Upper lobe of left lung (tissue), 6 donors: ENCODE measurements around the gene TUBB4B. TPM values are rescaled to one million over a fixed set of nuclear protein-coding genes. Genes with fewer than 3 reads are reported as not detected.
A peak's percentile ranks its signal among the peaks of the same experiment; 100 is the strongest.
"Not testable (repeated sequence)": the region's sequence is repeated elsewhere in the genome, so short reads cannot be mapped to it uniquely, and the experiment has no call there.

Source experiments
- ATAC-seq, 2 donors: fragments of 200-7000 bp; cut with Tn5 transposase; one replicate each; pipeline ENCODE4 v1.9.1; 2022; ENCODE audit warnings: mild to moderate bottlenecking in 2 of 2, moderate library complexity in 2 of 2; ENCODE audit not compliant: low FRiP score in 2 of 2
- DNase-seq, 2 donors: peaks; one replicate each; pipeline ENCODE4 v3.0.0-alpha.2; 2019 to 2020
- H3K27ac ChIP-seq, 4 donors: fragments of 200-600 bp; sonication (generic); one replicate each; pipeline ENCODE4 v1.5.1; 2016 to 2019
- H3K27me3 ChIP-seq, 4 donors: fragments of 200-600 bp; sonication (generic); one replicate each; pipeline ENCODE4 v1.5.1; 2017 to 2019
- H3K36me3 ChIP-seq, 4 donors: fragments of 200-600 bp; sonication (generic); one replicate each; pipeline ENCODE4 v1.5.1; 2016 to 2019
- H3K4me1 ChIP-seq, 4 donors: fragments of 200-600 bp; sonication (generic); one replicate each; pipeline ENCODE4 v1.5.1; 2018 to 2019
- H3K4me3 ChIP-seq, 4 donors: fragments of 200-600 bp; sonication (generic); one replicate each; pipeline ENCODE4 v1.5.1; 2017 to 2019; ENCODE audit warnings: mild to moderate bottlenecking in 2 of 4, moderate library complexity in 1 of 4
- H3K9me3 ChIP-seq, 4 donors: fragments of 200-600 bp; sonication (generic); one replicate each; pipeline ENCODE4 v1.5.1; 2018 to 2019
- EP300 ChIP-seq, 4 donors: sonication (generic); formaldehyde crosslinking; IDR thresholded peaks; one replicate each; pipeline ENCODE4 v1.5.1; 2017; ENCODE audit warnings: antibody characterized with exemption in 4 of 4, control low read depth in 2 of 4
- POLR2A ChIP-seq, 4 donors: fragments of 450-650 bp; IDR thresholded peaks; one replicate each; pipeline ENCODE4 v1.5.1; 2016 to 2017; ENCODE audit warnings: antibody characterized with exemption in 4 of 4, mild to moderate bottlenecking in 2 of 4
- POLR2AphosphoS5 ChIP-seq, 2 donors: sonication (generic); formaldehyde crosslinking; IDR thresholded peaks; one replicate each; pipeline ENCODE4 v1.5.1; 2017; ENCODE audit warnings: antibody characterized with exemption in 2 of 2
- WGBS, 2 donors: methylation state at CpG; one replicate each; pipeline ENCODE4 v1.1.5; 2017 to 2018; 5-methylcytosine and 5-hydroxymethylcytosine counted together
- total RNA-seq, 6 donors: library from RNA; depleted of rRNA in 4 of 6; stranded (reverse); fragments of >200 nt in 4 of 6; gene quantifications; one replicate each; pipeline versions ENCODE4 v1.1.0 to v1.2.1, GENCODE V29; 2016 to 2021
- TF ChIP-seq, protein P1 (sequence below), 6 experiments: fragments of 450-650 bp in 4 of 6; fragments of 200-600 bp in 2 of 6; sonication (generic) in 2 of 6; IDR thresholded peaks; one replicate each; pipeline ENCODE4 v1.5.1; 2016 to 2019; ENCODE audit warnings: antibody characterized with exemption in 6 of 6
- donor health status: DM: no; HTN: no; CAD: no; lungs with moderate emphysema.
- donor health status: DM: no; HTN: yes; CAD: no; lungs with severe emphysema.

Gene TUBB4B
- total RNA-seq, 6 donors from 2014 or later: 120 to 539 (median 227) TPM

DNA sequence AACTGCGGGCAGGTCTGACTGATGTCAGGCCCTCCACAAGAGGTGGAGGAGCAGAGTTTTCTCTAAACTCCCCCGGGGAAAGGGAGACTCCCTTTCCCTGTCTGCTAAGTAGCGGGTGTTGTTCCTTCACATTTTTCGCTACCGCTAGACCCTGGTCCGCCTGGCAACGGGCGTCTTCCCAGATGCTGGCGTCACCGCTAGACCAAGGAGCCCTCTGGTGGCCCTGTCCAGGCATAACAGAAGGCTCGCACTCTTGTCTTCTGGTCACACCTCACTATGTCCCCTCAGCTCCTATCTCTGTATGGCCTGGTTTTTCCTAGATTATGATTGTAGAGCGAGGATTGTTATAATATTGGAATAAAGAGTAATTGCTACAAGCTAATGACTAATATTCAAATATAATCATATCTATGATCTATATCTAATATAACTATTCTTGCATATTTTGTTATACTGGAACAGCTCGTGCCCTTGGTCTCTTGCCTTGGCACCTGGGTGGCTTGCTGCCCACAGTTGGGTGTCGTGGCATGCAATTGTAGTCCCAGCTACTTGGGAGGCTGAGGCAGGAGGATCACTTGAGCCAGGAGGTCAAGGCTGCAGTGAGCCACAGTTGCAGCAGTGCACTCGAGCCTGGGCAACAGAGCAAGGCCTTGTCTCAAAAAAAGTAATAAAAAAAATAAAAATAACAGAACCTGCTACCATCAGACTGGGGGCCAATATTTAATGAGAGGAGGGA, 21.3 kb downstream of the TUBB4B start:
- Histone ChIP-seq H3K36me3 (peaks cover 14 to 58% (median 41%) of the 10 kb centered on the region in 4 donors), H3K4me1 (peaks cover 0 to 13% (median 1%) of the 10 kb centered on the region in 4 donors)
- not testable (repeated sequence) for ATAC-seq, DNase-seq, H3K27me3 ChIP-seq, H3K4me3 ChIP-seq, H3K27ac ChIP-seq, H3K9me3 ChIP-seq
- TF ChIP-seq, protein P1, sequence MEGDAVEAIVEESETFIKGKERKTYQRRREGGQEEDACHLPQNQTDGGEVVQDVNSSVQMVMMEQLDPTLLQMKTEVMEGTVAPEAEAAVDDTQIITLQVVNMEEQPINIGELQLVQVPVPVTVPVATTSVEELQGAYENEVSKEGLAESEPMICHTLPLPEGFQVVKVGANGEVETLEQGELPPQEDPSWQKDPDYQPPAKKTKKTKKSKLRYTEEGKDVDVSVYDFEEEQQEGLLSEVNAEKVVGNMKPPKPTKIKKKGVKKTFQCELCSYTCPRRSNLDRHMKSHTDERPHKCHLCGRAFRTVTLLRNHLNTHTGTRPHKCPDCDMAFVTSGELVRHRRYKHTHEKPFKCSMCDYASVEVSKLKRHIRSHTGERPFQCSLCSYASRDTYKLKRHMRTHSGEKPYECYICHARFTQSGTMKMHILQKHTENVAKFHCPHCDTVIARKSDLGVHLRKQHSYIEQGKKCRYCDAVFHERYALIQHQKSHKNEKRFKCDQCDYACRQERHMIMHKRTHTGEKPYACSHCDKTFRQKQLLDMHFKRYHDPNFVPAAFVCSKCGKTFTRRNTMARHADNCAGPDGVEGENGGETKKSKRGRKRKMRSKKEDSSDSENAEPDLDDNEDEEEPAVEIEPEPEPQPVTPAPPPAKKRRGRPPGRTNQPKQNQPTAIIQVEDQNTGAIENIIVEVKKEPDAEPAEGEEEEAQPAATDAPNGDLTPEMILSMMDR (IDR thresholded peaks at IDR 0.05): peak; percentile 29 to 61 (median 44)
- 39 to 50% methylated on average over 9 to 15 of the region's 15 CpGs for WGBS, 2 donors

DNA sequence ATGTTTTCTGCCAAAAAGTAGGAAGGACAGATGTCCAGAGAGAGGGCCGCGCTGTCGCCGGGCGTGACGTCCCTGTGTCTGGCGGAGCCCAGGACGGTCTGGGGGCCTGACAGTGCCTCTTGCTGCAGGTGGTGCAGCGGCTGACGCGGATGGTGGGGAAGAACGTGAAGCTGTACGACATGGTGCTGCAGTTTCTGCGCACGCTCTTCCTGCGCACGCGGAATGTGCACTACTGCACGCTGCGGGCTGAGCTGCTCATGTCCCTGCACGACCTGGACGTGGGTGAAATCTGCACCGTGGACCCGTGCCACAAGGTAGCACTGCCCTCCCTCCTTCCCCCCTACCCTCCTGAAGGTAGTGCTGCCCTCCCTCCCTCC, 21.8 kb downstream of the TUBB4B start:
- 82 to 90% methylated on average over 16 to 24 of the region's 24 CpGs for whole genome bisulfite sequencing, 2 donors
- no peak overlapping the region for H3K4me3 ChIP-seq
- peaks cover 2 to 18% (median 7%) of the 10 kb centered on the region in 4 donors for H3K4me1 ChIP-seq
- no peaks in the 10 kb centered on the region for H3K27me3 ChIP-seq
- TF ChIP-seq POLR2AphosphoS5 (IDR thresholded peaks at IDR 0.05) (no peak), EP300 (IDR thresholded peaks at IDR 0.05) (no peak), POLR2A (IDR thresholded peaks at IDR 0.05) (no peak)
- TF ChIP-seq, protein P1 (IDR thresholded peaks at IDR 0.05): no peak
- H3K36me3 ChIP-seq: peaks cover 14 to 60% (median 43%) of the 10 kb centered on the region in 4 donors
- DNase-seq (peak in 1 of 2 donors; percentile 80), ATAC-seq (peak in 1 of 2 donors; percentile 28)
- no peaks in the 10 kb centered on the region for H3K9me3 ChIP-seq
- no peak overlapping the region for H3K27ac ChIP-seq

DNA sequence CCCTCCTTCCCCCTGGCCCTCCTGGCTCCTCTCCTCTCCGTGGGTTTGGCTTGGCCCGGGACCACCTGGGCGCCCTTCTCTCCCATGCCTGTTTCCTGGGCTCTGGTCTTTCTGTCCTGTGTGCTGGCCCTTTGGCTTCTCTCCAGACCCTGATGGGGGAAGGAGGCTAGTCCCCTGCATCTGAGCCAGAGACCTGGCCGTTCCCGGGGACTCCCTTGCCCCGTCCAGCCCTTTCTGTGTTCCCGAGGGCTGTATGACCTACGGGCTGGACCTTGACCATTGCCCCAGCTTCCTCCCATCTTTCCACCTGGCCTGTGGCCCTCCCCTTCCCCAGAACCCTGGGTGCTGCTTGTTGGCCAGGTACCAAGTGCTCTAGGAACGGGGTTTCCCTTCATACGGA, 22.4 kb downstream of the TUBB4B start:
- Histone ChIP-seq H3K9me3 (no peaks in the 10 kb centered on the region), H3K36me3 (peaks cover 14 to 58% (median 40%) of the 10 kb centered on the region in 4 donors), H3K27ac (no peak overlapping the region), H3K27me3 (no peaks in the 10 kb centered on the region), H3K4me1 (peaks cover 8 to 24% (median 13%) of the 10 kb centered on the region in 4 donors), H3K4me3 (no peak overlapping the region)
- peak in 1 of 2 donors; percentile 20 for ATAC-seq
- WGBS, 2 donors: 80 to 86% methylated on average over 9 to 10 of the region's 10 CpGs
- TF ChIP-seq POLR2A (IDR thresholded peaks at IDR 0.05): no peak
- no peak for TF ChIP-seq POLR2AphosphoS5 (IDR thresholded peaks at IDR 0.05)
- no peak for TF ChIP-seq EP300 (IDR thresholded peaks at IDR 0.05)
- TF ChIP-seq, protein P1 (IDR thresholded peaks at IDR 0.05): no peak
- DNase-seq: no peak

DNA sequence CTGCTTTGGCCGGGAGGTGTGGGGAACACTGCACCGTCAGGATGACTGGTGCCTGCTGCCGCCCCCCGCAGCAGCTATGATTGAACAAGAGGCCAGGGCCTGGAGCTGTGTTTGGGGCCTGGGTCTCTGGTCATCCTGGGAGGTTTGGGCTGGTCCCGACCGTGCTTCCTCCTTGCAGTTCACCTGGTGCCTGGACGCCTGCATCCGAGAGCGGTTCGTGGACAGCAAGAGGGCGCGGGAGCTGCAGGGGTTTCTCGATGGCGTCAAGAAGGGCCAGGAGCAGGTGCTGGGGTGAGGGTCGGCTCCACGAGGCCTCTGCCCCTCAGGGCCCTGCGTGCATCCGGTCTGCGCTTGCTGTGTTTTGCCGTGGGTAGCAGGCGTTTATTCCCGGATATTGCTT, 23.0 kb downstream of the TUBB4B start:
- DNase-seq: no peak
- peaks cover 11 to 53% (median 36%) of the 10 kb centered on the region in 4 donors for H3K36me3 ChIP-seq

More for the DNA sequence above, 23.0 kb downstream of the TUBB4B start:
- Histone ChIP-seq H3K27ac (no peak overlapping the region), H3K4me1 (peaks cover 14 to 30% (median 18%) of the 10 kb centered on the region in 4 donors), H3K4me3 (no peak overlapping the region), H3K27me3 (no peaks in the 10 kb centered on the region), H3K9me3 (no peaks in the 10 kb centered on the region)
- no peak for ATAC-seq
- 94 to 97% methylated on average over 18 to 22 of the region's 22 CpGs for WGBS, 2 donors
- TF ChIP-seq EP300 (IDR thresholded peaks at IDR 0.05): no peak
- no peak for TF ChIP-seq POLR2A (IDR thresholded peaks at IDR 0.05)
- TF ChIP-seq POLR2AphosphoS5 (IDR thresholded peaks at IDR 0.05): no peak
- TF ChIP-seq, protein P1 (IDR thresholded peaks at IDR 0.05): no peak
